Left lung (tissue), 10 donors: ENCODE measurements around the gene WDR55. TPM values are rescaled to one million over a fixed set of nuclear protein-coding genes. Genes with fewer than 3 reads are reported as not detected.
A peak's percentile ranks its signal among the peaks of the same experiment; 100 is the strongest.
"Not testable (repeated sequence)": the region's sequence is repeated elsewhere in the genome, so short reads cannot be mapped to it uniquely, and the experiment has no call there.

ENCODE experiments used
- ATAC-seq: fragments of 200-7000 bp; cut with Tn5 transposase; one replicate; pipeline ENCODE4 v1.9.1; 2020; ENCODE audit warnings: moderate library complexity
- DNase-seq, 4 donors: peaks; one replicate each; pipeline ENCODE4 v3.0.0-alpha.2; 2013 to 2020
- H3K27ac ChIP-seq, 2 donors: fragments of 200-600 bp; sonication (generic) in 1 of 2; one replicate each; pipeline versions ENCODE4 v1.5.0 to v1.8.0; 2020 to 2021
- H3K27me3 ChIP-seq, 2 donors: fragments of 200-600 bp; sonication (generic) in 1 of 2; one replicate each; pipeline versions ENCODE4 v1.5.0 to v1.8.0; 2020 to 2021
- H3K36me3 ChIP-seq, 2 donors: fragments of 200-600 bp; sonication (generic) in 1 of 2; one replicate each; pipeline versions ENCODE4 v1.5.0 to v1.8.0; 2020 to 2021
- H3K4me1 ChIP-seq, 2 donors: fragments of 200-600 bp; one replicate each; pipeline ENCODE4 v1.8.0; 2021
- H3K4me3 ChIP-seq, 2 donors: fragments of 200-600 bp; sonication (generic) in 1 of 2; one replicate each; pipeline versions ENCODE4 v1.5.0 to v1.8.0; 2020 to 2021; ENCODE audit warnings: mild to moderate bottlenecking in 1 of 2
- H3K9me3 ChIP-seq, 2 donors: fragments of 200-600 bp; sonication (generic) in 1 of 2; one replicate each; pipeline versions ENCODE4 v1.5.0 to v1.8.0; 2020 to 2021
- intact Hi-C, 2 donors: fragments of 100-400 bp; cut with DNase I; formaldehyde crosslinking; loops; one replicate each; pipeline versions ENCODE4 v1.11.2 to v1.14.2; 2022
- polyA plus RNA-seq, 6 donors: library from polyadenylated mRNA; unstranded; fragments of 120-200 nt; gene quantifications; one replicate each; pipeline ENCODE4 v1.2.1, GENCODE V29; 2013; ENCODE audit not compliant: insufficient read length in 6 of 6
- total RNA-seq, 2 donors: library from RNA; stranded (reverse); fragmentation: NEBNext Ultra II Directional; extraction: Animal tissue kit (Norgen Biotek cat#: 25700); gene quantifications; one replicate each; pipeline ENCODE4 v1.2.1, GENCODE V29; 2021
- TF ChIP-seq, protein P1 (sequence below), 2 donors: fragments of 200-600 bp; sonication (generic) in 1 of 2; IDR thresholded peaks; one replicate each; pipeline versions ENCODE4 v1.5.0 to v1.8.0; 2021; ENCODE audit warnings: antibody characterized with exemption in 2 of 2
- donor health status: DM: no; HTN: yes; CAD: no.
- donor health status: DM: no; HTN: no; CAD: no.

The WDR55 gene
- total and polyA plus RNA-seq, 8 donors: 17.8 to 26.5 (median 20.9) TPM

GRCh38 chr5:140696891-140697492 is 32.3 kb downstream of the WDR55 start:
- intact Hi-C loops: no loop called here
- no peak overlapping the region for H3K27ac ChIP-seq
- TF ChIP-seq, protein P1, sequence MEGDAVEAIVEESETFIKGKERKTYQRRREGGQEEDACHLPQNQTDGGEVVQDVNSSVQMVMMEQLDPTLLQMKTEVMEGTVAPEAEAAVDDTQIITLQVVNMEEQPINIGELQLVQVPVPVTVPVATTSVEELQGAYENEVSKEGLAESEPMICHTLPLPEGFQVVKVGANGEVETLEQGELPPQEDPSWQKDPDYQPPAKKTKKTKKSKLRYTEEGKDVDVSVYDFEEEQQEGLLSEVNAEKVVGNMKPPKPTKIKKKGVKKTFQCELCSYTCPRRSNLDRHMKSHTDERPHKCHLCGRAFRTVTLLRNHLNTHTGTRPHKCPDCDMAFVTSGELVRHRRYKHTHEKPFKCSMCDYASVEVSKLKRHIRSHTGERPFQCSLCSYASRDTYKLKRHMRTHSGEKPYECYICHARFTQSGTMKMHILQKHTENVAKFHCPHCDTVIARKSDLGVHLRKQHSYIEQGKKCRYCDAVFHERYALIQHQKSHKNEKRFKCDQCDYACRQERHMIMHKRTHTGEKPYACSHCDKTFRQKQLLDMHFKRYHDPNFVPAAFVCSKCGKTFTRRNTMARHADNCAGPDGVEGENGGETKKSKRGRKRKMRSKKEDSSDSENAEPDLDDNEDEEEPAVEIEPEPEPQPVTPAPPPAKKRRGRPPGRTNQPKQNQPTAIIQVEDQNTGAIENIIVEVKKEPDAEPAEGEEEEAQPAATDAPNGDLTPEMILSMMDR (IDR thresholded peaks at IDR 0.05): no peak
- no peak overlapping the region for H3K4me3 ChIP-seq
- peaks cover 0 to 72% of the 10 kb centered on the region in 2 donors for H3K36me3 ChIP-seq
- no peaks in the 10 kb centered on the region for H3K9me3 ChIP-seq
- peaks cover 15 to 38% of the 10 kb centered on the region in 2 donors for H3K4me1 ChIP-seq
- no peaks in the 10 kb centered on the region for H3K27me3 ChIP-seq
- no peak for DNase-seq
- ATAC-seq: no peak

- DNase-seq (peak; percentile 91 to 97 (median 95)), ATAC-seq (peak; percentile 99)
- no peaks in the 10 kb centered on the region for H3K27me3 ChIP-seq
- peaks cover 6 to 20% of the 10 kb centered on the region in 2 donors for H3K4me1 ChIP-seq
- H3K4me3 ChIP-seq: peak within 1 kb of the TSS; percentile 85 to 91
- peaks cover 0 to 85% of the 10 kb centered on the region in 2 donors for H3K36me3 ChIP-seq
- TF ChIP-seq, protein P1 (IDR thresholded peaks at IDR 0.05): no peak
- peak within 1 kb of the TSS; percentile 20 to 80 for H3K27ac ChIP-seq
- intact Hi-C loops: no loop called here
- no peaks in the 10 kb centered on the region for H3K9me3 ChIP-seq
These were observed 35.8 kb downstream of the WDR55 start, which contains the start of gene ZMAT2 for GRCh38 chr5:140700177-140701144. ZMAT2 (plus strand) TSS chr5:140700447; CDS start chr5:140700461, 14 bp downstream.

DNA sequence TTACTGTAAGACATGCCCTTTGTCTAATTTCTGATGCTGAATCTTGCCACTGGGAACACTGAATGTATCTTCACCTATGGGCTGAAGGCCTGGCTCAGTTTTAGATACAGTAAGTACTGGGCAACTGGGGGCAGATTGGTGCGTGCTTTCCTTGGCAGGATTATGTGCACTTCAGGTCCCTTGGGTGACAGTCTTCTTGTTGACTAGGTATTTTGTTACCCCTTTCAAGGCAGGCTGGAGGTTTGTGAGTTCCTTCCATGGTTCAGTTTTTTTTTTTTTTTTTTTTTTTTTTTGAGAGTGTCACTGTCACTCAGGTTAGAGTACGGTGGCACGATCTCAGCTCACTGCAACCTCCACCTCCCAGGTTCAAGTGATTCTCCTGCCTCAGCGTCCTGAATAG is 43.1 kb downstream of the WDR55 start:
- TF ChIP-seq, protein P1 (IDR thresholded peaks at IDR 0.05): no peak
- ATAC-seq: no peak
- intact Hi-C loops: no loop called here
- no peak for DNase-seq
- peaks cover 0 to 10% of the 10 kb centered on the region in 2 donors for H3K4me1 ChIP-seq
- no peak overlapping the region for H3K27ac ChIP-seq
- no peaks in the 10 kb centered on the region for H3K9me3 ChIP-seq
- H3K36me3 ChIP-seq: peaks cover 0 to 49% of the 10 kb centered on the region in 2 donors
- no peaks in the 10 kb centered on the region for H3K27me3 ChIP-seq
- no peak overlapping the region for H3K4me3 ChIP-seq

DNA sequence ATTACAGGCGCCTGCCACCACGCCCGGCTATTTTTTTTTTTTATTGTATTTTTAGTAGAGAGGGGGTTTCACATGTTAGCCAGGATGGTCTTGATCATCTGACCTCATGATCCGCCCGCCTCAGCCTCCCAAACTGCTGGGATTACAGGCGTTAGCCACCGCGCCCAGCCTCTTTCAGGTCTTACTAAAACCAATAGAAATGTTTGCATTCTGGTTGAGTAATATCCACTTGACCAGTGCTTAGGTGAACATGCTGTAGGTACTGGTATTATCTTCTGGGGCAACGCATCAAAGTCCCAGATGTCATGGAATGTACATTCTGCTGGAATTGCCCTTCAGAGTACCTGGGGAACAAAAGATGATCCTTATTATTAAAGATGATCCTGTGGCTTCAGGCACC is 44.1 kb downstream of the WDR55 start:
- ATAC-seq, DNase-seq, intact Hi-C loops, H3K9me3 ChIP-seq, H3K4me3 ChIP-seq, H3K27ac ChIP-seq, H3K27me3 ChIP-seq: not testable (repeated sequence)
- H3K4me1 ChIP-seq: peaks cover 0 to 10% of the 10 kb centered on the region in 2 donors
- peaks cover 0 to 40% of the 10 kb centered on the region in 2 donors for H3K36me3 ChIP-seq

DNA sequence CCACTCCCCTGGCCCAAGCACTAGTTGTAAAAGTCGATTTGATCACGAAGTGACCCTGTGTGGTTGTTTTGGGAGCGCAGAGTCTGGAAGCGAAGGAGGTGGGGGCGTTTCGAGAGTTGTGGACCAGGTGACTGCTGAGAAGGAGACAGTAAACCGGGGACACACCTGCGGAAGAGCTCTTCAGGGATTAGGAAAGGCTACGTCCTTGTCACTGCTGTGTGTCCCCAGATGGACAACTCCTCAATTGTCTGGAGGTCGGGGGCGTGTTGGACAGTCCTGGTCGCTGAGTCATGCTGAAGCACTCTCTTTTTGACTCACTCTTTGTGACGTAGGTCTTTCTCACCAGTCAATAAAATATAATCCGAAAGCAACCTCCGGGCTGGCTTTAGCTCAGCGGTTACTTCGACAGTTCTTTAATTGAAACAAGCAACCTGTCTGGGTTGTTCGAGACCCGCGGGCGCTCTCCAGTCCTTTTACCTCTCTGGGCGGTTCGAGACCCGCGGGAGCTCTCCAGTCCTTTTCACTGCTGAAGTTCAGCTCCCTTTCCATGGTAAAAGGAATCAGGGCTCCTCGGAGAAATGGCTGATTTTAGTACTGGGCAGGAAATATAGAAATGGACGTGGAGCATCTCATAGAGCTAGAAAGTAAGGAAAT is 46.3 kb downstream of the WDR55 start:
- H3K36me3 ChIP-seq: peaks cover 0 to 17% of the 10 kb centered on the region in 2 donors
- H3K4me1 ChIP-seq: peaks cover 0 to 10% of the 10 kb centered on the region in 2 donors
- DNase-seq (peak; percentile 83 to 91 (median 90)), ATAC-seq (peak; percentile 93)
- H3K27ac ChIP-seq: peak overlapping the region; percentile 90 to 93
- TF ChIP-seq, protein P1 (IDR thresholded peaks at IDR 0.05): no peak
- H3K27me3 ChIP-seq: no peaks in the 10 kb centered on the region
- peak overlapping the region; percentile 47 to 67 for H3K4me3 ChIP-seq
- no peaks in the 10 kb centered on the region for H3K9me3 ChIP-seq
- intact Hi-C loops: no loop called here
